Liver (tissue), 3 donors: ENCODE data around the gene BBS5.

Experiments used
- SP1 ChIP-seq: IDR thresholded peaks from 2 replicates; pipeline ENCODE4 v1.6.1; 2018; ENCODE audit warnings: antibody characterized with exemption, mild to moderate bottlenecking
- TAF1 ChIP-seq: conservative IDR thresholded peaks from 2 replicates; pipeline ENCODE4 v1.6.1; 2016; ENCODE audit warnings: antibody characterized with exemption, mild to moderate bottlenecking
- TF ChIP-seq, protein P1 (sequence below): fragments of 150-350 bp; IDR thresholded peaks from 2 replicates; pipeline ENCODE4 v1.5.1; 2017; ENCODE audit warnings: improper control_type of control experiment, low read depth, low read length; ENCODE audit not compliant: missing input control
- TF ChIP-seq, protein P2 (sequence below): IDR thresholded peaks from 2 replicates; pipeline ENCODE4 v1.6.1; 2016; ENCODE audit warnings: antibody characterized with exemption, mild to moderate bottlenecking
- donor health status: healthy.
- donor health status: healthy.

DNA sequence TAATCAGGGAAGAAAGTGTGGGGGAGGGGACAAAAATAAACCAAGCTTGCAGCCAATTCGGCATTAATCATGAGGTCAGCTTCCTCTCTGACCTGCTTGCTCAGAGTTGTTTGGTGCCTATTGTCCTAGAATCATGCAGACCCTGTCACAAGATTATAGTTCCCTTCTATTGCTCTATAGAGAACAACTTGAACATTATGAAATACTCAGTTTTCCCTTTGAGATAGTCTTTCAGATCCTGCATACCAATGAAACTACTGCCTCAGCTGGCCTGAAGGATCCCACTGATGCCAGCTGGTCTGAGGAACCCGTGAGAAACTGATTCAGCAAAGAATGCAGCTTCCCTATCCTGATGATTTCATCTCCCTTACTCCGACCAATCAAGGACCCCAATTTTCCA lies 955 bp upstream of the BBS5 start:
- no peak for TF ChIP-seq TAF1
- TF ChIP-seq, protein P1, sequence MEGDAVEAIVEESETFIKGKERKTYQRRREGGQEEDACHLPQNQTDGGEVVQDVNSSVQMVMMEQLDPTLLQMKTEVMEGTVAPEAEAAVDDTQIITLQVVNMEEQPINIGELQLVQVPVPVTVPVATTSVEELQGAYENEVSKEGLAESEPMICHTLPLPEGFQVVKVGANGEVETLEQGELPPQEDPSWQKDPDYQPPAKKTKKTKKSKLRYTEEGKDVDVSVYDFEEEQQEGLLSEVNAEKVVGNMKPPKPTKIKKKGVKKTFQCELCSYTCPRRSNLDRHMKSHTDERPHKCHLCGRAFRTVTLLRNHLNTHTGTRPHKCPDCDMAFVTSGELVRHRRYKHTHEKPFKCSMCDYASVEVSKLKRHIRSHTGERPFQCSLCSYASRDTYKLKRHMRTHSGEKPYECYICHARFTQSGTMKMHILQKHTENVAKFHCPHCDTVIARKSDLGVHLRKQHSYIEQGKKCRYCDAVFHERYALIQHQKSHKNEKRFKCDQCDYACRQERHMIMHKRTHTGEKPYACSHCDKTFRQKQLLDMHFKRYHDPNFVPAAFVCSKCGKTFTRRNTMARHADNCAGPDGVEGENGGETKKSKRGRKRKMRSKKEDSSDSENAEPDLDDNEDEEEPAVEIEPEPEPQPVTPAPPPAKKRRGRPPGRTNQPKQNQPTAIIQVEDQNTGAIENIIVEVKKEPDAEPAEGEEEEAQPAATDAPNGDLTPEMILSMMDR = no peak
- no peak for TF ChIP-seq SP1
- TF ChIP-seq, protein P2, sequence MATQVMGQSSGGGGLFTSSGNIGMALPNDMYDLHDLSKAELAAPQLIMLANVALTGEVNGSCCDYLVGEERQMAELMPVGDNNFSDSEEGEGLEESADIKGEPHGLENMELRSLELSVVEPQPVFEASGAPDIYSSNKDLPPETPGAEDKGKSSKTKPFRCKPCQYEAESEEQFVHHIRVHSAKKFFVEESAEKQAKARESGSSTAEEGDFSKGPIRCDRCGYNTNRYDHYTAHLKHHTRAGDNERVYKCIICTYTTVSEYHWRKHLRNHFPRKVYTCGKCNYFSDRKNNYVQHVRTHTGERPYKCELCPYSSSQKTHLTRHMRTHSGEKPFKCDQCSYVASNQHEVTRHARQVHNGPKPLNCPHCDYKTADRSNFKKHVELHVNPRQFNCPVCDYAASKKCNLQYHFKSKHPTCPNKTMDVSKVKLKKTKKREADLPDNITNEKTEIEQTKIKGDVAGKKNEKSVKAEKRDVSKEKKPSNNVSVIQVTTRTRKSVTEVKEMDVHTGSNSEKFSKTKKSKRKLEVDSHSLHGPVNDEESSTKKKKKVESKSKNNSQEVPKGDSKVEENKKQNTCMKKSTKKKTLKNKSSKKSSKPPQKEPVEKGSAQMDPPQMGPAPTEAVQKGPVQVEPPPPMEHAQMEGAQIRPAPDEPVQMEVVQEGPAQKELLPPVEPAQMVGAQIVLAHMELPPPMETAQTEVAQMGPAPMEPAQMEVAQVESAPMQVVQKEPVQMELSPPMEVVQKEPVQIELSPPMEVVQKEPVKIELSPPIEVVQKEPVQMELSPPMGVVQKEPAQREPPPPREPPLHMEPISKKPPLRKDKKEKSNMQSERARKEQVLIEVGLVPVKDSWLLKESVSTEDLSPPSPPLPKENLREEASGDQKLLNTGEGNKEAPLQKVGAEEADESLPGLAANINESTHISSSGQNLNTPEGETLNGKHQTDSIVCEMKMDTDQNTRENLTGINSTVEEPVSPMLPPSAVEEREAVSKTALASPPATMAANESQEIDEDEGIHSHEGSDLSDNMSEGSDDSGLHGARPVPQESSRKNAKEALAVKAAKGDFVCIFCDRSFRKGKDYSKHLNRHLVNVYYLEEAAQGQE = no peak
